ENCODE data around the gene TTLL13. TPM values are rescaled to one million over a fixed set of nuclear protein-coding genes. Genes with fewer than 3 reads are reported as not detected.

Gene TTLL13
- not detected for total RNA-seq
- long read RNA-seq: 0 reads

- DNase-seq (peak; percentile 98), ATAC-seq (ENCODE audit: poor library complexity) (peak; percentile 97)
- intact Hi-C loops (cut with DNase I): no loop called here
Measured at GRCh38 chr15:90249203-90249863, at the start of gene TTLL13. Gene TTLL13, plus strand, starts transcription at chr15:90249556. Its CDS starts 1,075 bp downstream, at chr15:90250631.

GRCh38 chr15:90200534-90201129 lies 48.7 kb upstream of the TTLL13 start:
- ATAC-seq (ENCODE audit: poor library complexity) (peak; percentile 11), DNase-seq (no peak)
- intact Hi-C loops (cut with DNase I): no loop called here

GRCh38 chr15:90201130-90201943 lies 48.0 kb upstream of the TTLL13 start, which contains the start of gene SEMA4B:
Gene SEMA4B, plus strand, starts transcription at chr15:90201330. Its CDS starts 249 bp downstream, at chr15:90201579.
- ATAC-seq (ENCODE audit: poor library complexity): peak; percentile 89
- peak; percentile 86 for DNase-seq
- intact Hi-C loops (cut with DNase I): no loop called here

GRCh38 chr15:90201944-90202375 lies 47.4 kb upstream of the TTLL13 start:
- no peak for ATAC-seq (ENCODE audit: poor library complexity)
- intact Hi-C loops (cut with DNase I): no loop called here
- no peak for DNase-seq

- intact Hi-C loops (cut with DNase I): no loop called here
- DNase-seq (no peak), ATAC-seq (ENCODE audit: poor library complexity) (no peak)
Measured at GRCh38 chr15:90202929-90203328, 46.4 kb upstream of the TTLL13 start.

- ATAC-seq (ENCODE audit: poor library complexity) (no peak), DNase-seq (no peak)
- intact Hi-C loops (cut with DNase I): no loop called here
Measured at GRCh38 chr15:90203473-90203872, 45.9 kb upstream of the TTLL13 start.

- ATAC-seq (ENCODE audit: poor library complexity) (no peak), DNase-seq (no peak)
- intact Hi-C loops (cut with DNase I): no loop called here
Measured at GRCh38 chr15:90203922-90204321, 45.4 kb upstream of the TTLL13 start.

- ATAC-seq (ENCODE audit: poor library complexity): no peak
- DNase-seq: no peak
- intact Hi-C loops (cut with DNase I): no loop called here
Measured at GRCh38 chr15:90205050-90205848, 44.1 kb upstream of the TTLL13 start.

GRCh38 chr15:90205886-90206285 lies 43.5 kb upstream of the TTLL13 start:
- peak; percentile 36 for ATAC-seq (ENCODE audit: poor library complexity)
- intact Hi-C loops (cut with DNase I): no loop called here
- DNase-seq: no peak

GRCh38 chr15:90207252-90207651 lies 42.1 kb upstream of the TTLL13 start:
- ATAC-seq (ENCODE audit: poor library complexity) (no peak), DNase-seq (no peak)
- intact Hi-C loops (cut with DNase I): no loop called here

GRCh38 chr15:90208356-90208755 lies 41.0 kb upstream of the TTLL13 start:
- ATAC-seq (ENCODE audit: poor library complexity) (no peak), DNase-seq (no peak)
- intact Hi-C loops (cut with DNase I): no loop called here

GRCh38 chr15:90209591-90209990 lies 39.8 kb upstream of the TTLL13 start:
- DNase-seq: no peak
- no peak for ATAC-seq (ENCODE audit: poor library complexity)
- intact Hi-C loops (cut with DNase I): no loop called here

GRCh38 chr15:90210593-90210992 lies 38.8 kb upstream of the TTLL13 start:
- ATAC-seq (ENCODE audit: poor library complexity): peak; percentile 51
- DNase-seq: peak; percentile 70
- intact Hi-C loops (cut with DNase I): no loop called here

- ATAC-seq (ENCODE audit: poor library complexity) (no peak), DNase-seq (no peak)
- intact Hi-C loops (cut with DNase I): no loop called here
Measured at GRCh38 chr15:90211009-90211408, 38.3 kb upstream of the TTLL13 start.

- intact Hi-C loops (cut with DNase I): no loop called here
- DNase-seq (no peak), ATAC-seq (ENCODE audit: poor library complexity) (peak; percentile 45)
Measured at GRCh38 chr15:90211440-90212143, 37.8 kb upstream of the TTLL13 start.

GRCh38 chr15:90212221-90213098 lies 36.9 kb upstream of the TTLL13 start:
- no peak for DNase-seq
- no peak for ATAC-seq (ENCODE audit: poor library complexity)
- intact Hi-C loops (cut with DNase I): no loop called here

- DNase-seq (no peak), ATAC-seq (ENCODE audit: poor library complexity) (peak; percentile 34)
- intact Hi-C loops (cut with DNase I): no loop called here
Measured at GRCh38 chr15:90213122-90213817, 36.1 kb upstream of the TTLL13 start.

All from Right ventricle myocardium superior (tissue), 1 donor.